HG03103 (cell line): ENCODE data around the gene SMOC1.

Experiments
- ATAC-seq: cut with Tn5 transposase; IDR thresholded peaks from one replicate; pipeline ENCODE4 v1.9.1; 2021; ENCODE audit warnings: low read depth; ENCODE audit not compliant: unreplicated experiment

Gene SMOC1

DNA sequence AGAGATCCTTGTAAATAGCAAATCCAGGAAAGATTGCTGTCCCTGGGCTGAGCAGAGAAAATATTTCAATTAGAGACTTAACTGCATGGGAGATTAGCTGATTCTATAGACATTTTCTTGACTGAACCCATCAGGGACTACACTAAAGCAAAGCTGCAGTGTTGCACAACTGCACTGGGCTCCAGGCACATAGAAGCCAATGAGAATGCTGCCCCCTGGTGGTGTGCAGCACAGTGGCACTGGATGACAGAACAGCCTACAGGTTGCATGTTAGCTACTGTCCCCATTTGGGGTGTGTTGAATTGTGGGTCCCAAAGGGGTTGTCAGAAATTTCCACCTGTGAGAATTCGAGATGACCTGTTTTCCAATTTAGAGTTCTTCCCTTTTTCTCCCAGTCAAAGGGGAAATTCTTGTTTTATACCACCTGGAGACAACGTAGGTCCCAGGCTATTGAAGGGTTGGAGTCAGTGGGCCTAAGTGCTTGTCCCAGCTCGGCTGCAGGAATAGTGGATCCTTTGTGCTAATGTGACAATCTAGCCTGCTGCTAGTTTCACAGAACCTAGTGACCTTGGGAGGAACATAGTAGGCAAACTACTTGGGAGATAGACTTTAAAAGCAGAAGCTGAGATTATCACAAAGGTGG lies 194.8 kb downstream of the SMOC1 start:
- no peak for ATAC-seq

- ATAC-seq = no peak
Measured at GRCh38 chr14:70077005-70077404, 197.8 kb downstream of the SMOC1 start.

- no peak for ATAC-seq
Measured at GRCh38 chr14:70077720-70078119, 198.5 kb downstream of the SMOC1 start.

DNA sequence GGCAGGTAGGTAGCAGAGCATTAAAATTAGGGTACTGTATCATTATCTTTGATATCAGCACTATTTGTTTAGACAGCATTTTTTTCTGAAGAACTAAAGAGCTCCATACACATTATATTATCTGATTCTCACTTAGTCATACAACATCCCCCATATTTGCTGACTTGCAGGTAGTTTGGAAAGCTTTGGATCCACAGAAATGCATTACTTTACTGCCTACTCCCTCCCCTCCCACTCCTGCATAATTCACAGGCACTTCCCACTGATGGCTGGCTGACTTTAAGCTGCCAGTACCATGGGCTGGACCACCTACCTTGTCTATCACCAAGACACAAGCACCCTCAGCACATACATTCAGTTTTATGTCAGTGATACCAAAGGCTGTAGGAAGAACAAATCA lies 199.1 kb downstream of the SMOC1 start:
- ATAC-seq = no peak

DNA sequence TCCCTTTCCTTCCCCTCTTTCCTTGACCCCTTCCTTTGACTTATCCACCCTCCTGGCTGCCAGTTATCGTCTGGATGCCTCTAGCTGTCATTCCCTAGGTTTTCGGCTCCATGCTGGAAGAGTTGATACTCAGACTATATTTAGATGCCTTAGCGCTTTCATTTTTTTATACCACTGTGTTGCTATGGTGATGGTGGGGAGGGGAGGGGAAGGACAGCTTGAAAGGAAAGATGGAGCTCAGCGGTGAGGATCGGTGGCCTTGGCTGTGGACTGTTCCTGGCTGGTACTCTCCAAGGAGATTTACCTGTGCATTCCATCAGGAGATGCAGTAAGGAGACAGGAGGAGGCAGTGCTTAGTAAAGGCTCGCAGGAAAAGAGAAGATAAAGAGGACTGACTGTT lies 200.9 kb downstream of the SMOC1 start:
- ATAC-seq = no peak
